Fibroblast of the conjunctiva (primary cell): ENCODE measurements around the gene COPS2.
A peak's percentile ranks its signal among the peaks of the same experiment; 100 is the strongest.
"Not testable (repeated sequence)": the region's sequence is repeated elsewhere in the genome, so short reads cannot be mapped to it uniquely, and the experiment has no call there.

ENCODE experiments used
- DNase-seq: peaks from one replicate; pipeline ENCODE4 v3.0.0-alpha.2; 2010; ENCODE audit warnings: low read depth

COPS2 gene

GRCh38 chr15:49155110-49155833 lies at the start of gene COPS2:
Gene COPS2 (minus strand): TSS chr15:49155599. CDS start chr15:49155578, 21 bp downstream.
- peak; percentile 97 for DNase-seq

GRCh38 chr15:49200347-49200746 lies 44.9 kb upstream of the COPS2 start:
- DNase-seq = no peak

GRCh38 chr15:49199666-49200065 lies 44.3 kb upstream of the COPS2 start:
- no peak for DNase-seq

GRCh38 chr15:49196856-49197255 lies 41.5 kb upstream of the COPS2 start:
- DNase-seq = no peak

GRCh38 chr15:49191892-49192291 lies 36.5 kb upstream of the COPS2 start:
- DNase-seq = no peak

- DNase-seq = no peak
Observed at GRCh38 chr15:49190586-49190985, 35.2 kb upstream of the COPS2 start.

GRCh38 chr15:49189631-49190030 lies 34.2 kb upstream of the COPS2 start:
- no peak for DNase-seq

GRCh38 chr15:49188933-49189332 lies 33.5 kb upstream of the COPS2 start:
- no peak for DNase-seq

GRCh38 chr15:49187549-49188245 lies 32.3 kb upstream of the COPS2 start:
- no peak for DNase-seq

- no peak for DNase-seq
Observed at GRCh38 chr15:49185473-49185872, 30.1 kb upstream of the COPS2 start.

- not testable (repeated sequence) for DNase-seq
Observed at GRCh38 chr15:49183741-49184140, 28.3 kb upstream of the COPS2 start.

GRCh38 chr15:49182128-49182527 lies 26.7 kb upstream of the COPS2 start:
- no peak for DNase-seq

- no peak for DNase-seq
Observed at GRCh38 chr15:49179433-49180190, 24.2 kb upstream of the COPS2 start.

- DNase-seq = no peak
Observed at GRCh38 chr15:49178497-49178896, 23.1 kb upstream of the COPS2 start.

- DNase-seq = not testable (repeated sequence)
Observed at GRCh38 chr15:49175582-49176397, 20.4 kb upstream of the COPS2 start.

- no peak for DNase-seq
Observed at GRCh38 chr15:49174902-49175301, 19.5 kb upstream of the COPS2 start.

- no peak for DNase-seq
Observed at GRCh38 chr15:49171790-49172189, 16.4 kb upstream of the COPS2 start.

GRCh38 chr15:49169880-49170597 lies 14.6 kb upstream of the COPS2 start, which contains the start of gene GALK2:
Gene GALK2 (plus strand): TSS chr15:49170247. CDS start chr15:49170323, 76 bp downstream.
- DNase-seq = peak; percentile 47

- DNase-seq = no peak
Observed at GRCh38 chr15:49168016-49168415, 12.6 kb upstream of the COPS2 start.

GRCh38 chr15:49164865-49165264 lies 9.5 kb upstream of the COPS2 start:
- DNase-seq = no peak

- DNase-seq = no peak
Observed at GRCh38 chr15:49163678-49164077, 8.3 kb upstream of the COPS2 start.
